H1 (cell line): Measurements from ENCODE around the gene CEMIP2. TPM values are rescaled to one million over a fixed set of nuclear protein-coding genes. Genes with fewer than 3 reads are reported as not detected.

Experiments used
- CTCF ChIA-PET: fragments of 300-600 bp; sonication (Branson Sonifier 250); formaldehyde crosslinking; loops from one replicate; lab custom pipeline; 2021; ENCODE audit not compliant: partially characterized antibody; lab: Charles Lee
- POLR2A ChIA-PET: fragments of 300-600 bp; sonication (Branson Sonifier 250); formaldehyde crosslinking; loops from one replicate; lab custom pipeline; 2021; ENCODE audit warnings: inconsistent platforms; ENCODE audit not compliant: partially characterized antibody; lab: Charles Lee
- DNase-seq, 2 experiments: peaks; one replicate each; pipeline versions ENCODE4 v3.0.0 to v3.0.0-alpha.2; 2010 to 2022; ENCODE audit warnings: low spot score in 2 of 2, low read depth in 1 of 2, mixed read lengths in 1 of 2
- FAIRE-seq: peaks from 2 replicates; lab custom pipeline; 2011; peaks lifted over from hg19 to GRCh38; lab: Jason Lieb, UNC
- H2AFZ ChIP-seq: 2 replicates; pipeline ENCODE4 v1.8.1; 2012; ENCODE audit warnings: low read length, inconsistent platforms
- H2AK5ac ChIP-seq: 2 replicates; pipeline ENCODE4 v1.6.1; 2013; ENCODE audit warnings: low read depth, low read length
- H2BK120ac ChIP-seq: replicated peaks from 2 replicates; pipeline ENCODE3; 2013; ENCODE audit warnings: low read depth, low read length, inconsistent platforms
- H2BK12ac ChIP-seq: 2 replicates; pipeline ENCODE4 v1.6.1; 2013; ENCODE audit warnings: low read depth, low read length
- H2BK15ac ChIP-seq: 2 replicates; pipeline ENCODE4 v1.6.1; 2013; ENCODE audit warnings: low read length
- H2BK20ac ChIP-seq: 2 replicates; pipeline ENCODE4 v1.6.1; 2013; ENCODE audit warnings: low read length
- H2BK5ac ChIP-seq: 2 replicates; pipeline ENCODE4 v1.6.1; 2013; ENCODE audit warnings: low read depth, low read length
- H3K14ac ChIP-seq: 2 replicates; pipeline ENCODE4 v1.6.1; 2013; ENCODE audit warnings: inconsistent platforms; ENCODE audit not compliant: insufficient read length
- H3K18ac ChIP-seq: 2 replicates; pipeline ENCODE4 v1.6.1; 2013; ENCODE audit warnings: low read length; ENCODE audit errors: extremely low read depth
- H3K23ac ChIP-seq: 2 replicates; pipeline ENCODE4 v1.6.1; 2013; ENCODE audit warnings: inconsistent platforms; ENCODE audit not compliant: insufficient read length
- H3K23me2 ChIP-seq: 2 replicates; pipeline ENCODE4 v1.6.1; 2013; ENCODE audit warnings: low read depth, low read length
- H3K27ac ChIP-seq: 2 replicates; pipeline ENCODE4 v1.6.1; 2011; ENCODE audit warnings: low read depth, low read length, inconsistent platforms
- H3K27me3 ChIP-seq, 4 experiments: replicated peaks in 1 of 4; 1 replicate in 1 of 4; 2 replicates in 3 of 4; pipeline versions ENCODE4 v1.6.1 to v1.8.1; 2011 to 2013; ENCODE audit warnings: low read length in 3 of 4, mild to moderate bottlenecking in 3 of 4, inconsistent platforms in 2 of 4, mixed read lengths in 2 of 4, moderate library complexity in 1 of 4; ENCODE audit not compliant: control insufficient read depth in 3 of 4, insufficient read depth in 3 of 4; ENCODE audit errors: extremely low read depth in 1 of 4
- H3K36me3 ChIP-seq, 4 experiments: 2 replicates each; pipeline versions ENCODE4 v1.6.1 to v1.8.1; 2011 to 2013; ENCODE audit warnings: mild to moderate bottlenecking in 4 of 4, low read length in 3 of 4, moderate library complexity in 2 of 4, control low read depth in 1 of 4, inconsistent platforms in 1 of 4; ENCODE audit not compliant: insufficient read depth in 4 of 4, control insufficient read depth in 2 of 4
- H3K4ac ChIP-seq: replicated peaks from 2 replicates; pipeline ENCODE3; 2013; ENCODE audit warnings: low read length, low read depth, mixed read lengths, inconsistent platforms; ENCODE audit not compliant: insufficient read length
- H3K4me1 ChIP-seq, 4 experiments: replicated peaks in 1 of 4; 1 replicate in 1 of 4; 2 replicates in 3 of 4; pipeline versions ENCODE4 v1.6.1 to v1.8.1; 2011 to 2013; ENCODE audit warnings: low read length in 3 of 4, inconsistent platforms in 2 of 4, mixed read lengths in 1 of 4; ENCODE audit not compliant: insufficient read depth in 4 of 4, control insufficient read depth in 3 of 4
- H3K4me2 ChIP-seq, 2 experiments: 2 replicates each; pipeline versions ENCODE4 v1.6.1 to v1.8.1; 2011 to 2013; ENCODE audit warnings: low read depth in 2 of 2, low read length in 2 of 2, control low read depth in 1 of 2, inconsistent platforms in 1 of 2, mild to moderate bottlenecking in 1 of 2; ENCODE audit not compliant: insufficient read depth in 1 of 2
- H3K4me3 ChIP-seq, 4 experiments: fragments of 200-600, 300-600 bp in 1 of 4; sonication (generic), shearing (Covaris generic), sonication (Bioruptor Twin) in 1 of 4; 2 replicates each; pipeline versions ENCODE4 v1.5.1 to v1.8.1; 2011 to 2016; ENCODE audit warnings: low read length in 4 of 4, low read depth in 3 of 4, control low read depth in 2 of 4, inconsistent platforms in 2 of 4, mild to moderate bottlenecking in 2 of 4, mixed read lengths in 1 of 4, moderate library complexity in 1 of 4; ENCODE audit not compliant: insufficient read depth in 2 of 4; ENCODE audit errors: extremely low read depth in 1 of 4
- H3K56ac ChIP-seq: replicated peaks from 2 replicates; pipeline ENCODE3; 2013; ENCODE audit warnings: low read depth, mild to moderate bottlenecking, mixed read lengths, low read length, inconsistent platforms; ENCODE audit not compliant: insufficient read length
- H3K79me1 ChIP-seq: 2 replicates; pipeline ENCODE4 v1.6.1; 2013; ENCODE audit warnings: low read depth, low read length, control low read depth
- H3K79me2 ChIP-seq, 2 experiments: 2 replicates each; pipeline versions ENCODE4 v1.6.1 to v1.8.1; 2012 to 2013; ENCODE audit warnings: low read length in 2 of 2, mild to moderate bottlenecking in 2 of 2, inconsistent platforms in 1 of 2; ENCODE audit not compliant: insufficient read depth in 2 of 2, control insufficient read depth in 1 of 2
- H3K9ac ChIP-seq, 4 experiments: replicated peaks in 1 of 4; 1 replicate in 1 of 4; 2 replicates in 3 of 4; pipeline versions ENCODE4 v1.6.1 to v1.8.1; 2011 to 2013; ENCODE audit warnings: low read depth in 3 of 4, low read length in 3 of 4, control low read depth in 2 of 4, mild to moderate bottlenecking in 2 of 4, moderate library complexity in 2 of 4, inconsistent platforms in 1 of 4; ENCODE audit errors: extremely low read depth in 1 of 4
- H3K9me3 ChIP-seq, 2 experiments: 2 replicates each; pipeline versions ENCODE4 v1.6.1 to v1.8.1; 2012 to 2013; ENCODE audit warnings: mild to moderate bottlenecking in 2 of 2, moderate library complexity in 2 of 2, control low read depth in 1 of 2, inconsistent platforms in 1 of 2, low read depth in 1 of 2, low read length in 1 of 2, mixed read lengths in 1 of 2; ENCODE audit not compliant: insufficient read depth in 2 of 2
- H4K20me1 ChIP-seq, 2 experiments: replicated peaks in 1 of 2; 2 replicates each; pipeline versions ENCODE3 to v1.8.1; 2011 to 2013; ENCODE audit warnings: inconsistent platforms in 2 of 2, low read length in 2 of 2, mild to moderate bottlenecking in 1 of 2; ENCODE audit not compliant: insufficient read depth in 2 of 2, control insufficient read depth in 1 of 2
- H4K5ac ChIP-seq: 2 replicates; pipeline ENCODE4 v1.6.1; 2013; ENCODE audit warnings: low read length, low read depth, mixed read lengths, inconsistent platforms; ENCODE audit not compliant: insufficient read length
- H4K8ac ChIP-seq: 2 replicates; pipeline ENCODE4 v1.8.0; 2013; ENCODE audit warnings: mild to moderate bottlenecking, moderate library complexity, low read length, inconsistent platforms; ENCODE audit not compliant: insufficient read depth; ENCODE audit errors: extremely low read depth
- H4K91ac ChIP-seq: replicated peaks from 2 replicates; pipeline ENCODE3; 2013; ENCODE audit warnings: low read length, mixed read lengths, inconsistent platforms; ENCODE audit not compliant: insufficient read length
- ATF3 ChIP-seq: IDR thresholded peaks from 2 replicates; pipeline ENCODE4 v1.6.1; 2011; ENCODE audit warnings: low read depth, mild to moderate bottlenecking, low read length; ENCODE audit not compliant: insufficient read depth
- BRCA1 ChIP-seq: IDR thresholded peaks from 2 replicates; pipeline ENCODE4 v1.6.1; 2012; ENCODE audit warnings: low read depth, low read length, improper control_type of control experiment
- CBX5 ChIP-seq: fragments of 300-800, 300-1000 bp; sonication (generic); IDR thresholded peaks from 2 replicates; pipeline ENCODE4 v1.7.1; 2016; ENCODE audit warnings: antibody characterized with exemption, low read length, low read depth
- KDM1A ChIP-seq: fragments of 200-600, 300-600 bp; sonication (generic); IDR thresholded peaks from 2 replicates; pipeline ENCODE4 v1.7.1; 2016; ENCODE audit warnings: mild to moderate bottlenecking, low read length, borderline replicate concordance
- RFX5 ChIP-seq: IDR thresholded peaks from 2 replicates; pipeline ENCODE4 v1.6.1; 2011; ENCODE audit warnings: low read depth, low read length, improper control_type of control experiment, borderline replicate concordance
- SAP30 ChIP-seq: fragments of 300-600 bp; sonication (generic); IDR thresholded peaks from 2 replicates; pipeline ENCODE4 v1.7.1; 2012; ENCODE audit warnings: low read length, moderate library complexity, mild to moderate bottlenecking, inconsistent platforms; ENCODE audit not compliant: insufficient read depth, insufficient replicate concordance
- TAF1 ChIP-seq: IDR thresholded peaks from 2 replicates; pipeline ENCODE4 v1.6.1; 2011; ENCODE audit warnings: mild to moderate bottlenecking, low read depth, low read length
- TAF7 ChIP-seq: optimal IDR thresholded peaks from 2 replicates; pipeline ENCODE3; 2011; ENCODE audit warnings: low read depth, mild to moderate bottlenecking, inconsistent platforms, low read length, moderate library complexity, borderline replicate concordance
- TBP ChIP-seq: IDR thresholded peaks from 2 replicates; pipeline ENCODE4 v1.6.1; 2011; ENCODE audit warnings: low read depth, low read length, improper control_type of control experiment
- TCF12 ChIP-seq: IDR thresholded peaks from 2 replicates; pipeline ENCODE4 v1.6.1; 2011; ENCODE audit warnings: low read depth, mild to moderate bottlenecking, low read length
- WGBS, 2 experiments: shearing (Covaris generic) in 1 of 2; methylation state at CpG; one replicate each; pipeline versions ENCODE4 v1.1.6 to v1.1.7; 2013 to 2015; ENCODE audit warnings: low lambda C conversion rate in 2 of 2, mixed read lengths in 2 of 2, inconsistent platforms in 1 of 2, low coverage in 1 of 2, missing lambda C conversion rate in 1 of 2; ENCODE audit not compliant: insufficient replicate concordance in 2 of 2, insufficient coverage in 1 of 2, insufficient read length in 1 of 2; ENCODE audit errors: extremely low coverage in 1 of 2, missing lambda C conversion rate in 1 of 2; 5-methylcytosine and 5-hydroxymethylcytosine counted together
- polyA plus RNA-seq, 7 experiments: library from polyadenylated mRNA; depleted of rRNA in 3 of 7; stranded (reverse) in 5 of 7; unstranded in 2 of 7; fragments of >200 nt in 5 of 7; fragments of 200-250 nt in 2 of 7; gene quantifications; 1 replicate in 5 of 7; 2 replicates in 1 of 7; 4 replicates in 1 of 7; pipeline versions ENCODE4 v1.2.1 to v1.2.3, GENCODE V29; 2011 to 2013; ENCODE audit warnings: missing spikeins in 2 of 7, mixed read lengths in 2 of 7
- total RNA-seq: library from RNA; stranded (reverse); fragmentation: NEBNext Ultra II Directional; extraction: Animal tissue kit (Norgen Biotek cat#: 25700); gene quantifications from 2 replicates; pipeline ENCODE4 v1.2.1, GENCODE V29; 2021

The CEMIP2 gene
- total and polyA plus RNA-seq, 2 of the 8 experiments (the other 6 are each of a cell fraction or from before 2014, with no cell fraction given), result 25.2 to 52.1 TPM

DNA sequence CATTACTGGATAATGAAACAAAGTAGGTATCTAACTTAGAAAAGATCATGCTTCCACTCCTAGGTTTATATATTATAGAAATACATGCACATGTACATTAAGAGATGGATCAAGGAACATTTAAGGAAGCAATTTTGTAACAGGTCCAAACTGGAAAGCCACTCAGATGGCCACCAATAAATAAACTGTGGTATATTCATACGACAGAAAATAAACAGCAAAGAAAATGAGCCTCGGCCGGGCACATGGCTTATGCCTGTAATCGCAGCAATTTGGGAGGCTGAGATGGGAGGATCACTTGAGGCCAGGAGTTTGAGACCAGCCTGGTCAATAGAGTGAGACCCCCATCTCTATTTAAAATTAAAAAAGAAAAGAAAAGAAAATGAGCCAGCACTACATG lies 25.6 kb downstream of the CEMIP2 start:
- CTCF ChIA-PET, result interaction anchor here (1.4 kb wide), 1 partner anchor 26 kb away, joined by 3 read pairs; no protein-coding TSS in a partner anchor
- Histone ChIP-seq H4K20me1 (peaks cover 0 to 1% of the 10 kb centered on the region in 2 experiments), H3K14ac (no peak overlapping the region), H3K23ac (no peak overlapping the region), H3K56ac (no peak overlapping the region), H3K9ac (no peak overlapping the region), H4K91ac (no peak overlapping the region), H3K4ac (no peak overlapping the region), H3K79me2 (peaks cover 0 to 24% of the 10 kb centered on the region in 2 experiments; a peak in 2 of 4 replicates), H2BK5ac (no peak overlapping the region), H3K9me3 (no peaks in the 10 kb centered on the region), H2AFZ (no peak overlapping the region), H2BK20ac (no peak overlapping the region), H4K8ac (no peak overlapping the region), H3K23me2 (no peaks in the 10 kb centered on the region), H3K27me3 (no peaks in the 10 kb centered on the region), H3K36me3 (peaks cover 2 to 44% (median 6%) of the 10 kb centered on the region in 4 experiments; a peak in 5 of 8 replicates), H3K27ac (no peak overlapping the region), H2BK15ac (no peak overlapping the region), H2AK5ac (no peak overlapping the region), H3K4me1 (peaks cover 2 to 14% (median 7%) of the 10 kb centered on the region in 4 experiments; a peak in 4 of 7 replicates), H2BK120ac (no peak overlapping the region), H3K4me3 (no peak overlapping the region), H4K5ac (no peak overlapping the region), H3K18ac (no peak overlapping the region), H3K4me2 (no peak overlapping the region), H3K79me1 (peaks cover 2% of the 10 kb centered on the region; the same call in 1 of the 2 replicates), H2BK12ac (no peak overlapping the region)
- 94% methylated on average over 4 of the region's 4 CpGs; no CpG with 5 or more reads in 1 of the 2 experiments for WGBS, 2 experiments
- TF ChIP-seq CBX5 (no peak), SAP30 (no peak), TAF1 (no peak), TCF12 (no peak), RFX5 (no peak), BRCA1 (no peak), TAF7 (no peak), TBP (no peak), ATF3 (no peak), KDM1A (no peak)
- POLR2A ChIA-PET, result interaction anchor here (1.1 kb wide), 1 partner anchor 23 kb away, joined by 3 read pairs; no protein-coding TSS in a partner anchor
- DNase-seq (no peak), FAIRE-seq (no peak)
